SH-SY5Y (cell line): ENCODE data around the gene RFK.

Source experiments
- GATA2 ChIP-seq: IDR thresholded peaks from 2 replicates; pipeline ENCODE4 v1.6.1; 2011; ENCODE audit warnings: mild to moderate bottlenecking, low read depth, low read length
- GATA3 ChIP-seq: IDR thresholded peaks from 2 replicates; pipeline ENCODE4 v1.6.1; 2011; ENCODE audit warnings: low read depth, mild to moderate bottlenecking, low read length, moderate library complexity

DNA sequence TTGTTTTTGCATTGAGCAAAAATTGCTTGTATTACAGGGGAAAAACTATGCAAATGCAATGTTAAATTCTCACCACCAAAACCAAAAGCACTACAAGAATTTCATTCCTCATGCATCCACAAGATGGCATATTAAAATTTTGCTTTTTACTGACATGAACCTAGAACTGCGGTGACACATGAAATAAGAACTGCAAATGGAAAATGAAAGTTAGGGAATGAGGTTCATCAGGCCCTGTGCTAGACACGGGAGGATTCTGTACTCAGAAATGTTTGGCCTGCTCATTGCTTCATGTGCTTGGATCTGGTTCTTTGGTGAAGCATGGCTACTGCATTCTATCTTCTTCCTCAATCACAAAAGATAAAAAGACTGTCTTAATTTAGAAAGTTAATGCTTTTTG is 9.1 kb upstream of the RFK start:
- TF ChIP-seq GATA2 (no peak), GATA3 (no peak)
